SK-N-SH (cell line): Measurements from ENCODE around the gene ANKRD16. TPM values are rescaled to one million over a fixed set of nuclear protein-coding genes. Genes with fewer than 3 reads are reported as not detected.

Source experiments
- CTCF ChIA-PET: fragments of 300-600, 350-600 bp; formaldehyde crosslinking; extraction: SDS; loops from one replicate; lab custom pipeline; 2021; lab: Yijun Ruan, JAX
- POLR2A ChIA-PET: fragments of 350-600 bp; sonication (Branson Sonifier 250); formaldehyde crosslinking; extraction: SDS; loops from one replicate; lab custom pipeline; 2020; ENCODE audit warnings: antibody characterized with exemption, inconsistent platforms; lab: Yijun Ruan, JAX
- DNase-seq: peaks from one replicate; pipeline ENCODE4 v3.0.0; 2012
- H2AFZ ChIP-seq: fragments of 200-600 bp; sonication (generic); 2 replicates; pipeline ENCODE4 v1.8.1; 2016; ENCODE audit warnings: antibody characterized with exemption, mild to moderate bottlenecking, low read depth
- H3F3A ChIP-seq: fragments of 200-600 bp; sonication (generic); replicated peaks from 2 replicates; pipeline ENCODE3; 2016; ENCODE audit warnings: antibody characterized with exemption, mild to moderate bottlenecking; ENCODE audit not compliant: insufficient read depth
- H3K27ac ChIP-seq, 2 experiments: fragments of 200-500 bp in 1 of 2; fragments of 200-600 bp in 1 of 2; sonication (Bioruptor generic) in 1 of 2; sonication (generic), shearing (Covaris generic) in 1 of 2; 2 replicates each; pipeline versions ENCODE4 v1.5.1 to v1.6.1; 2014 to 2016; ENCODE audit warnings: low read depth in 2 of 2, inconsistent platforms in 1 of 2, low read length in 1 of 2, mild to moderate bottlenecking in 1 of 2, mixed read lengths in 1 of 2
- H3K27me3 ChIP-seq: fragments of 200-600 bp; sonication (generic), shearing (Covaris generic); 2 replicates; pipeline ENCODE4 v1.6.1; 2016; ENCODE audit warnings: mixed run types; ENCODE audit not compliant: insufficient read depth
- H3K36me3 ChIP-seq, 2 experiments: fragments of 200-500 bp in 1 of 2; fragments of 200-600 bp in 1 of 2; sonication (Bioruptor generic) in 1 of 2; sonication (generic) in 1 of 2; replicated peaks in 1 of 2; 2 replicates each; pipeline versions ENCODE3 to v1.5.1; 2014 to 2016; ENCODE audit warnings: low read length in 1 of 2, mild to moderate bottlenecking in 1 of 2; ENCODE audit not compliant: insufficient read depth in 2 of 2, control insufficient read depth in 1 of 2
- H3K4me1 ChIP-seq, 2 experiments: fragments of 200-500 bp in 1 of 2; fragments of 200-600 bp in 1 of 2; sonication (Bioruptor generic) in 1 of 2; sonication (generic), shearing (Covaris generic) in 1 of 2; 2 replicates each; pipeline versions ENCODE4 v1.5.1 to v1.6.1; 2014 to 2016; ENCODE audit warnings: low read depth in 1 of 2, low read length in 1 of 2, mixed run types in 1 of 2; ENCODE audit not compliant: insufficient read depth in 2 of 2, control insufficient read depth in 1 of 2
- H3K4me2 ChIP-seq: fragments of 200-600 bp; sonication (generic), shearing (Covaris generic); 2 replicates; pipeline ENCODE4 v1.6.1; 2017; ENCODE audit warnings: mixed run types
- H3K4me3 ChIP-seq, 2 experiments: fragments of 200-500 bp in 1 of 2; fragments of 200-600 bp in 1 of 2; sonication (Bioruptor generic) in 1 of 2; sonication (generic), shearing (Covaris generic) in 1 of 2; 2 replicates each; pipeline versions ENCODE4 v1.5.1 to v1.8.1; 2014 to 2016; ENCODE audit warnings: low read depth in 2 of 2, inconsistent platforms in 1 of 2, low read length in 1 of 2, mild to moderate bottlenecking in 1 of 2, mixed read lengths in 1 of 2, moderate library complexity in 1 of 2
- H3K79me2 ChIP-seq: fragments of 200-600 bp; sonication (generic); 2 replicates; pipeline ENCODE4 v1.8.1; 2017; ENCODE audit warnings: mild to moderate bottlenecking; ENCODE audit not compliant: insufficient read depth
- H3K9ac ChIP-seq: fragments of 200-600 bp; sonication (generic); 2 replicates; pipeline ENCODE4 v1.6.1; 2017; ENCODE audit warnings: mixed run types
- H3K9me2 ChIP-seq: fragments of 200-600 bp; sonication (generic); 2 replicates; pipeline ENCODE4 v1.6.1; 2017; ENCODE audit warnings: mixed run types
- H3K9me3 ChIP-seq: fragments of 200-600 bp; sonication (generic); 2 replicates; pipeline ENCODE4 v1.6.1; 2017; ENCODE audit warnings: mixed run types, mild to moderate bottlenecking, moderate library complexity
- H4K20me1 ChIP-seq: fragments of 200-600 bp; sonication (generic); 2 replicates; pipeline ENCODE4 v1.6.1; 2017; ENCODE audit warnings: mild to moderate bottlenecking, mixed run types; ENCODE audit not compliant: insufficient read depth
- CHD2 ChIP-seq: fragments of 150-350 bp; IDR thresholded peaks from 2 replicates; pipeline ENCODE4 v1.6.1; 2018; ENCODE audit warnings: low read length; ENCODE audit not compliant: partially characterized antibody
- CTCF ChIP-seq: fragments of 200-600 bp; sonication (generic); IDR thresholded peaks from 2 replicates; pipeline ENCODE4 v1.6.1; 2017; ENCODE audit warnings: antibody characterized with exemption, mild to moderate bottlenecking, moderate library complexity
- ELF1 ChIP-seq: IDR thresholded peaks from 2 replicates; pipeline ENCODE4 v1.4.0; 2012
- EP300 ChIP-seq, 2 experiments: IDR thresholded peaks; 2 replicates each; pipeline versions ENCODE4 v1.4.0 to v1.6.1; 2012; ENCODE audit warnings: borderline replicate concordance in 1 of 2, low read depth in 1 of 2, low read length in 1 of 2
- EZH2phosphoT487 ChIP-seq: fragments of 200-600 bp; sonication (generic); IDR thresholded peaks from 2 replicates; pipeline ENCODE4 v1.6.1; 2017; ENCODE audit warnings: low read depth, mixed run types, mild to moderate bottlenecking, antibody characterized with exemption, moderate library complexity, borderline replicate concordance
- FOSL2 ChIP-seq: IDR thresholded peaks from 2 replicates; pipeline ENCODE4 v1.4.0; 2012; ENCODE audit warnings: low read depth, mild to moderate bottlenecking, moderate library complexity, borderline replicate concordance
- FOXJ3 ChIP-seq: sonication (generic); formaldehyde crosslinking; IDR thresholded peaks from 2 replicates; pipeline ENCODE4 v1.5.1; 2020; ENCODE audit warnings: mild to moderate bottlenecking, missing genetic modification reagents
- IRF3 ChIP-seq: fragments of 150-350 bp; IDR thresholded peaks from 2 replicates; pipeline ENCODE4 v1.6.1; 2016; ENCODE audit warnings: mild to moderate bottlenecking, low read depth, low read length
- JUND ChIP-seq: IDR thresholded peaks from 2 replicates; pipeline ENCODE4 v1.4.0; 2012
- MXI1 ChIP-seq: IDR thresholded peaks from 2 replicates; pipeline ENCODE4 v1.6.1; 2012; ENCODE audit warnings: mild to moderate bottlenecking, low read depth, low read length, improper control_type of control experiment
- NFIC ChIP-seq: IDR thresholded peaks from 2 replicates; pipeline ENCODE4 v1.4.0; 2012; ENCODE audit warnings: borderline replicate concordance
- NRF1 ChIP-seq: IDR thresholded peaks from 2 replicates; pipeline ENCODE4 v1.6.1; 2012; ENCODE audit warnings: low read depth, mild to moderate bottlenecking, low read length
- POLR2AphosphoS5 ChIP-seq: IDR thresholded peaks from 2 replicates; pipeline ENCODE4 v1.6.1; 2012; ENCODE audit warnings: low read depth, low read length
- RCOR1 ChIP-seq: fragments of 150-350 bp; IDR thresholded peaks from 2 replicates; pipeline ENCODE4 v1.6.1; 2017; ENCODE audit warnings: antibody characterized with exemption, low read length
- SIN3A ChIP-seq: IDR thresholded peaks from 2 replicates; pipeline ENCODE4 v1.6.1; 2012; ENCODE audit warnings: low read depth, mild to moderate bottlenecking, low read length, moderate library complexity, borderline replicate concordance
- SMC3 ChIP-seq: IDR thresholded peaks from 2 replicates; pipeline ENCODE4 v1.6.1; 2012; ENCODE audit warnings: low read depth, low read length, improper control_type of control experiment
- TAF1 ChIP-seq: IDR thresholded peaks from 2 replicates; pipeline ENCODE4 v1.6.1; 2012; ENCODE audit warnings: low read depth, mild to moderate bottlenecking, low read length, moderate library complexity, borderline replicate concordance
- TCF12 ChIP-seq: IDR thresholded peaks from 2 replicates; pipeline ENCODE4 v1.4.0; 2012
- TEAD4 ChIP-seq: IDR thresholded peaks from 2 replicates; pipeline ENCODE4 v1.4.0; 2012; ENCODE audit warnings: mild to moderate bottlenecking, borderline replicate concordance; ENCODE audit not compliant: insufficient read depth
- USF1 ChIP-seq: IDR thresholded peaks from 2 replicates; pipeline ENCODE4 v1.4.0; 2012; ENCODE audit warnings: low read depth, borderline replicate concordance
- WGBS: methylation state at CpG from one replicate; pipeline ENCODE4 v1.1.6; 2017; ENCODE audit warnings: low lambda C conversion rate; 5-methylcytosine and 5-hydroxymethylcytosine counted together
- polyA plus RNA-seq, 3 experiments: library from polyadenylated mRNA; depleted of rRNA; stranded (reverse); fragments of >200 nt; gene quantifications; 2 replicates each; pipeline ENCODE4 v1.2.3, GENCODE V29; 2012

ANKRD16 gene
- polyA plus RNA-seq, 1 of the 3 experiments (the other 2 are of a cell fraction) = 9.9 TPM

DNA sequence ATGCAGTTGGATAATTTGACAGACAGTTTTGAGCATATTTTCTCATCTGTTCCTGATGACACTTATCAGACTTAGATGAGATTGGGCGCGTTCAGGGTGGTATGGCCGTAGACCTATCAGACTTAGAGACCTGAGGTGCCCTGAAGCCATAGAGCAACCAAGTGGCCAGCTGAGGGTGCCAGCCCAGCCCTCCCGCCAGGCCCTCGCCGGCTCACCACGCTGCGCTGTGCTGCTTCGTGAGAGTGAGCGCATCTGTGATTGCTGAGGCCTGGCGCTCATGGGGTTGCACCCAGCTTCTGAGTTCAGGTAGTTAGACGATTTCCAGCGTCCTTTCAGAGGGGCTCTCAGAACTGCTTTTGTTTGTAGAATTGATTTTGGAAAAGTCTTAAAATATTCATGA, 10.6 kb upstream of the ANKRD16 start:
- Histone ChIP-seq H3K4me2 (no peak overlapping the region), H3K27me3 (no peaks in the 10 kb centered on the region), H3K9me3 (0 out of 2 replicates have a peak, but pooled peaks cover 5% of the 10 kb centered on the region), H3K9ac (no peak overlapping the region), H4K20me1 (0 out of 2 replicates have a peak, but pooled peaks cover 9% of the 10 kb centered on the region), H2AFZ (no peak overlapping the region), H3K27ac (no peak overlapping the region), H3F3A (no peaks in the 10 kb centered on the region), H3K9me2 (no peaks in the 10 kb centered on the region), H3K4me3 (no peak overlapping the region), H3K4me1 (no peaks in the 10 kb centered on the region), H3K36me3 (peaks cover 21 to 49% of the 10 kb centered on the region in 2 experiments), H3K79me2 (peaks cover 90% of the 10 kb centered on the region)
- 96% methylated on average over 10 of the region's 13 CpGs for WGBS
- ChIA-PET CTCF (no interaction called here), POLR2A (no interaction called here)
- TF ChIP-seq TAF1 (no peak), TCF12 (no peak), IRF3 (no peak), TEAD4 (no peak), SIN3A (no peak), FOXJ3 (CRISPR knock-in tag) (no peak), SMC3 (no peak), NFIC (no peak), NRF1 (no peak), RCOR1 (no peak), EZH2phosphoT487 (no peak), CHD2 (no peak), JUND (no peak), MXI1 (no peak), CTCF (no peak), POLR2AphosphoS5 (no peak), ELF1 (no peak), EP300 (IDR thresholded peaks at IDR 0.05; ENCODE audit: borderline replicate concordance in 1 of 2, low read depth in 1 of 2, low read length in 1 of 2) (no peak), USF1 (no peak), FOSL2 (no peak)
- no peak for DNase-seq
